GM21529 (cell line): ENCODE data around the gene NAA10.

Source experiments
- ATAC-seq: cut with Tn5 transposase; IDR thresholded peaks from one replicate; pipeline ENCODE4 v1.9.1; 2021; ENCODE audit not compliant: unreplicated experiment

NAA10 gene

GRCh38 chrX:153934762-153935325 is at the start of gene NAA10:
TSS of gene NAA10 (minus strand) at chrX:153935037. CDS start at chrX:153934904, 133 bp downstream.
- peak; percentile 92 for ATAC-seq

GRCh38 chrX:153983321-153983801 is 48.5 kb upstream of the NAA10 start:
- no peak for ATAC-seq

GRCh38 chrX:153981771-153982533 is 47.1 kb upstream of the NAA10 start:
- ATAC-seq, result no peak

- ATAC-seq, result no peak
These were observed 46.4 kb upstream of the NAA10 start for GRCh38 chrX:153981231-153981630.

- peak; percentile 60 for ATAC-seq
These were observed 45.6 kb upstream of the NAA10 start for GRCh38 chrX:153980394-153980793.

- no peak for ATAC-seq
These were observed 40.0 kb upstream of the NAA10 start for GRCh38 chrX:153974726-153975286.

GRCh38 chrX:153974003-153974725 is 39.3 kb upstream of the NAA10 start:
- ATAC-seq, result no peak

GRCh38 chrX:153973127-153974002 is 38.5 kb upstream of the NAA10 start:
- ATAC-seq, result no peak

- peak; percentile 53 for ATAC-seq
These were observed 37.7 kb upstream of the NAA10 start, which contains the start of gene TMEM187 for GRCh38 chrX:153972368-153973126. TSS of gene TMEM187 (plus strand) at chrX:153972754. CDS start at chrX:153982063, 9,309 bp downstream.

- ATAC-seq, result peak; percentile 42
These were observed 36.9 kb upstream of the NAA10 start, which contains the start of gene HCFC1 for GRCh38 chrX:153971450-153972367. TSS of gene HCFC1 (minus strand) at chrX:153971818. CDS start at chrX:153970840, 978 bp downstream.

GRCh38 chrX:153971124-153971449 is 36.2 kb upstream of the NAA10 start:
- ATAC-seq, result peak; percentile 41

- peak; percentile 11 for ATAC-seq
These were observed 35.7 kb upstream of the NAA10 start for GRCh38 chrX:153970357-153971123.

- ATAC-seq, result no peak
These were observed 35.1 kb upstream of the NAA10 start for GRCh38 chrX:153969904-153970356.

GRCh38 chrX:153969125-153969903 is 34.5 kb upstream of the NAA10 start:
- ATAC-seq, result no peak

GRCh38 chrX:153968754-153969124 is 33.9 kb upstream of the NAA10 start:
- ATAC-seq, result no peak

GRCh38 chrX:153968255-153968654 is 33.4 kb upstream of the NAA10 start:
- no peak for ATAC-seq
